CD1c-positive myeloid dendritic cell (primary cell): ENCODE results near the gene PTGFR.

Experiments used
- DNase-seq: peaks from one replicate; pipeline ENCODE4 v3.0.0-alpha.2; 2016; ENCODE audit errors: extremely low spot score

The PTGFR gene

GRCh38 chr1:78490861-78491450 is at the start of gene PTGFR:
TSS of gene PTGFR (plus strand) at chr1:78490974. CDS start at chr1:78492744, 1,770 bp downstream.
- DNase-seq, result no peak

DNA sequence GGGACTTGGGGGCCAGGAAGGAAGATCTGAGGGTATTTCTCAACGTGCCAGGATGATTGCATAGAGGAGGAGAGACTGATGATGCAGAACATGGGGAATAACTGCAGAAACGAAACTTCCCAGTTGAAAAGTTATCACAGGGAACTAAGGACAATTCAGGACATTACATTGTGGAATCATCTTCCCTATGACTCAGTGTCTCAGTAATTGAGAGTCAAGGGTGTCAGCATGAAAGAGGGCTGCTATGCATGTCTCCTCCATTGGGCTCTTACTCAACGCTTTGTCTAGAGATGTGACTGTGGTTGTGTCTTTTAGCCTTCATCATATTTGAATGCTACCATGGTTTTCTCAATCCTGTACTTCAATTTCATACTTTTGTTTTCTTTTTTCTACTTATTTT is 48.9 kb upstream of the PTGFR start:
- no peak for DNase-seq

GRCh38 chr1:78447086-78447485 is 43.7 kb upstream of the PTGFR start:
- no peak for DNase-seq

- no peak for DNase-seq
Observed at GRCh38 chr1:78464449-78464891, 26.3 kb upstream of the PTGFR start.

GRCh38 chr1:78465143-78465542 is 25.6 kb upstream of the PTGFR start:
- DNase-seq, result no peak

DNA sequence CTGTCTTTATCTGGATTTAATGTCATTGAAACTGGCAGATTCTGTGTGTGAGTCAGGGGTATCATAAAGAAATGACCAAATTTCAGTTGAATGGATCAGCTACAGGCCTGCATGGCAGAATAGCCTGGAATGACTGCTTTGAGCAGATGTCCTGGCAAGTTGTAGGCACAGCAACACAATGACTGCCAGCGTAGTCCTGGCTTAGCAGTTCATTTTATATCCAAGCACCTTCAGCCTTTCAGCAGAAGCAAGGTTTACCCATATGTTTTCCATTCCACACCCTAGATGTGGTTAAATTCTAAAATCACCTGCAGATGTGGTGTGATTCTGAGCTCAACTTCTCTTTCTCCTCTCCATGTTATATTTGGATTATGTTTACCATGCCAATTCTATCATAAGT is 22.3 kb upstream of the PTGFR start:
- DNase-seq, result no peak

- DNase-seq, result no peak
Observed at GRCh38 chr1:78469576-78469975, 21.2 kb upstream of the PTGFR start.

DNA sequence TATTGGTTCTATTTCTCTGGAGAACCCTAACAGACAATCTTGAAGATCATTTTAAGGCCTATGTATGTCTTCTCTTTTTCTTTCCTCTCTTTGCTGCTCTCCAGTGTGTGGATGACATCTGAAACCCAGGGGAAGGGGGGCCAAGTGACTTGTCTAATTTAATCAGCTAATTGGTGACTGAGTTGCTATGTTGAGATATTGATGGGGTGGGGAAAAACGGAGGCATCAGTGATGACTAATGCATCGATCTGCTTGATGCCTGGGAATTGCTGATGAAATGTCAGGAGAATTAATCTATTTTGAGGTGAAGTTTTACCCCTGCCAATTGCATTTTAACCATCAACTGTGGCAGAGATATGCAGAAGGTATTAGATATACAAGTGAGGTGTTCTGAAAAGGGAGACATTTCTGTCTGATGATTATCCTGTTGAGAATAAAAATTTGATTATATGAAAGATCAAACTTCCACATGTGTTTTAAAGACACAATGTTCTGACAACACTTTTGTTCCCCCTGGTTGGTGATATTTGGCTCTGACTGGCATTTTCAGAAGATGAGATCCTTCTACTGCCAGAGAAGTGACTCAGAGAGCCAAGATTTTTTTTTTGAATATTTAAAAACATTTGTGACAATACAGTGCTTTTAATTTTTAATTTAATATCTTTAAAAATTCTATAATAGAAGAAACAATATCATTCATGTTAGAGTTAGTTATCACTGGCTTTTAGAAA is 18.7 kb upstream of the PTGFR start:
- no peak for DNase-seq

- DNase-seq, result no peak
Observed at GRCh38 chr1:78472851-78473496, 17.8 kb upstream of the PTGFR start.

DNA sequence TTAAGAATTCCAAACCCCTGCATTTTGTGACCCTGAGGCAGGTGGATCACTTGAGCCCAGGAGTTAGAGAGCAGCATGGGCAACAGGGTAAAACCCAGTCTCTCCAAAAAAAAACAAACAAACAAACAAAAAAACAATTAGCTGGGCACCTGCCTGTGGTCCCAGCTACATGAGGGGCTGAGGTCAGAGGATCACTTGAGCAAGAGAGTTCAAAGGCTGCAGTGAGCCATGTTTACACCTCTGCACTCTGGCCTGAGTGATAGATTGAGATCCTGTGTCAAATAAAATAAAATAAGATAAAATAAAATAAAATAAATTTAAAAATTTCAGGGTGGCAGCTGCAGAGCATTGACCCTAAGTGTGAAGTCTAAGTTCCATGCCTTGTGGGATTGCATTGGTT is 16.7 kb upstream of the PTGFR start:
- DNase-seq, result no peak

DNA sequence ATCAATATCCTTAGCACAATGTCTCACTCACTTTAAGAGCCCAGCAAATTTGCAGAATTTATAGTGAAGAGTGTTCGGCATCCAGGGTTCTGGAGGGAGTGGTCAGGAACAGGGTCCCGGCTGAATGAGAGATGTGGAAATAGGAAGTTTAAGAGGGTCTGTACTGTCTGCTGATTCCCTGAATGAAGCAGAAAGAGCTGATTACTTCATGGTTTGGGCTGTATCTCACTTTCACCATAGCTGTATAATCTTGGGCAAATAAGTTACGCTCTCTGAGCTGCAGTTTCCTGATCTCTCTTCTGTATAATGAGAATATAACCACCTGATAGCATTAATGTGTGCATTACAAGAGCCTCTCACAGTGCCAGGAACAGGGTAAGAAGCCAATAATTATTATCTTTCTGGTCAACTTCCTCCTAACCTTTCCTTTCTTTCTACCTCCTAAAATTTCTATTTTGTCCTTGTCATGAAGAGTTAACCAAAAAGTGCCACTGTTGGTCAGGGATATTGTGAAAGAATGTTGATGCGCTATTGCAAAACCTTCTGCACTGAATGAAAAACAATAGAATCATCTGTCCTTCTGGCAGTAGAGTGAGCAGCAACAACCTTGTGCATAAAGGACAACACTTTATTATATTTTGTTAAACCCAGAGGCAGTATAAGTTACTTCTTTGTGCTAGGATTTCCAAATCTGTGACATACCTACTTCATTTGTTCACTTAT is 14.7 kb upstream of the PTGFR start:
- no peak for DNase-seq

DNA sequence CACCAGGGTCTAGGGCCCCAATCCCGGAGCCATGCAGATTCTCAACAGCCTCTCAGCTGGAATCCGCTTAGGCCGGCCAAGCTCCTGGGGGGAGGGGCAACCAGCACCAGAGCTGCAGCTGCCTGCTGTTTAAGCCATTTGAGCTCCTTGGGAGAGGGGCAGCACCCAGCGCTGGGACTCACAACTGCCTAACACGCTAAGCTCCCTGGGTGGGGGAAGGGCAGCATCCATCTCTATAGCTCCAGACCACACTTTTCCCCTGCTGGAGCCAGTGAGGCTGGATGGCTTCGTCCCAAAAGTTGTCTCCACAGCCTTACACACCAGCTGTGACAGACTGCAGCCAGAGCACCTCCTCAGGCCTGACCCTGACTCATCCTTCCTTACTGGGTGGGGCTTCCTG is 6.9 kb upstream of the PTGFR start:
- DNase-seq, result no peak

GRCh38 chr1:78491451-78492071 is 787 bp downstream of the PTGFR start:
- DNase-seq, result no peak

DNA sequence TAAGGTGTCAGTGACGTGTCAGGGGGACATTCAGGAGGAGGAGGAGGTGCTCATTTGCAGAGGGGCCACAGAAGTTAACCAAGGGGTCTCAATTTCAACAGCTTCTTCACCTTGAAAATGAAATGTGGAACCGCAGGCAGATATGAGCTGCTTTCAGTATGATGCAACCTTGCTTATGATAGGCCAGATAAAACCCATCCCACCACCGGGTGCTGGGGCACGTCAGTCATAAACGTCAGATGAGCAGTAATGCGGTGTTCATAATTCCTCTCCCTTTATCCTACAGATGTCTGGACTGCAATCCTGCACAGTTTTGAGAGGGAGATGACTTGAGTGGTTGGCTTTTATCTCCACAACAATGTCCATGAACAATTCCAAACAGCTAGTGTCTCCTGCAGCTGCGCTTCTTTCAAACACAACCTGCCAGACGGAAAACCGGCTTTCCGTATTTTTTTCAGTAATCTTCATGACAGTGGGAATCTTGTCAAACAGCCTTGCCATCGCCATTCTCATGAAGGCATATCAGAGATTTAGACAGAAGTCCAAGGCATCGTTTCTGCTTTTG is 1.7 kb downstream of the PTGFR start:
- no peak for DNase-seq

- no peak for DNase-seq
Observed at GRCh38 chr1:78493451-78493850, 2.7 kb downstream of the PTGFR start.

GRCh38 chr1:78497201-78497600 is 6.4 kb downstream of the PTGFR start:
- no peak for DNase-seq

GRCh38 chr1:78500529-78500928 is 9.8 kb downstream of the PTGFR start:
- no peak for DNase-seq

DNA sequence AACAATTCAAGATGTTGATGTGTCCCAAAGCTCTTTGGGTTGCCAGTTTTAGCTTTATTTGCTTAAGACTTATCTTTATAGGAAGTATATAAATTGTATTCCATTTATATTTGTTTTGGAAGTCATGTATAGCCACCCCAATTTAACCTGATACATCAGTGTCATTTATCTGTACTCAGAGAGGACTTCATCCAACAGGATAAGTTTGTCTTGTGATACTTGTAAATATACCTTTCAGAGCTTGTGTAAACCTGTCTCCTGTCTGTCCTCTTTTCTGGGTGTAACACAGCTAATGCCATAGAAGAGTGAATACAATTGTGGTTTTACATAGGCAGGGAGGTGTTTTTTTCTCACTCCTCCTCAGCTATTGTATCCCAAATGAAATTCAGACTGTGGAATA is 10.4 kb downstream of the PTGFR start:
- no peak for DNase-seq

GRCh38 chr1:78511334-78511733 is 20.6 kb downstream of the PTGFR start:
- DNase-seq, result no peak

DNA sequence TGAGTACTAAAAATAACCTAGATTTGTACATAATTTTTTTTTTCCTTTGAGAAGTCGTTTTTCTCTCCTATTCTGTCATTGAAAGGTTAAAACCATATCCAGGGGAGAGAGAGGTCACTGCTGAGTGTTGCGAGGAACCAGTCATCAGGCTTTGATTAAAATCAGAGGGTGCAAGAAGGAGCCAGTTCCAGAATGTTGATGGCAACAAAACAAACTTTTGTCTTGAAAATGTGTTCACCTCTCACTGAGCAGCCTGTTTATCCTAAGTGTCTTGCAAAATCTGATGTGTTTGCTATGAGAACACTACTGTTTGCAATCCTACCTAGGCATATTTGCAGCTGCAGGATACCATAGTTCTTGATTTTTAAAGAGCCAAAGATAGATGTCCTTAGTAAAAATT is 25.9 kb downstream of the PTGFR start:
- DNase-seq, result no peak

DNA sequence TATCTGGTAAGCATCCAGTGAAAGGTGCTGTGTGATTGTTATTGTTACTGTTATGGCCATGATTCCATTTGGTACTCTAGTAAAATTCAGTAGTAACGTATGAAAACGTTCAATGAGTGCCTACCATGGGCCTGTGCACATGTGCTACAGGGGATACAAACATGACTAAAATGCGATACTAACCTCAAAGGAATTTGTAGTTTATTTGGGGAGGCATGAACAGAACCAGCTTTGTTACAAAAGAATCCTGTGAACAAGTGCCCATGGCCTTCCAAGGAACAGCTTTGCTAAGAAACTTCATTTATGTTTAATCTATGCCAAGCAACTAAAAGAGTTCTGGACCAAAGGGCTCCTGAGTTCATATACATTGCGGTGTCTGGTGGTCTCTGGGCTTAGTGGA is 28.7 kb downstream of the PTGFR start:
- no peak for DNase-seq

DNA sequence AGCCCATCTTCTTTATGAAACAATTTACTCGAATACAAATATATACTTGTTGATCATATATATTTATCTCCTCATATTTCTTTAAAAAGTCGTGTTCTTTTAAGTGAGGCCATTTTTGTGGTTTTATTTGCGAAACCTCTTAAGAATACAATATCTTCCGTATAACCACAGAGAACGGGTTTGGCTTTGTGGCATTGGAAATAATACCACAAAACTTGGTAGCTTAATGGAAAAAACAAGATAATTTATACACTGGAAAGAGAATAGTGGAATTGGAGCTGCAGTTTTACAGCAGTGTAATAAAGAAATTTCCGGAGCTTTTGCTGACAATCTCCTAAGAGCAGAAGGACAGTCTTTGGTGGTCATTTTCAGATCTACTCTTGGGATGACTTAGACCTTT is 29.4 kb downstream of the PTGFR start:
- no peak for DNase-seq
